Testis (tissue), 3 donors: ENCODE results near the gene EML4. TPM values are rescaled to one million over a fixed set of nuclear protein-coding genes. Genes with fewer than 3 reads are reported as not detected.

Source experiments
- DNase-seq: peaks from one replicate; pipeline ENCODE4 v3.0.0-alpha.2; 2019
- H3K27ac ChIP-seq, 2 donors: fragments of 200-600 bp; sonication (generic); one replicate each; pipeline ENCODE4 v1.5.1; 2019
- H3K27me3 ChIP-seq: fragments of 200-600 bp; sonication (generic); one replicate; pipeline ENCODE4 v1.5.1; 2019
- H3K36me3 ChIP-seq: fragments of 200-600 bp; sonication (generic); one replicate; pipeline ENCODE4 v1.5.1; 2017; ENCODE audit warnings: low read depth; ENCODE audit errors: missing control alignments
- H3K4me1 ChIP-seq: fragments of 200-600 bp; sonication (generic); one replicate; pipeline ENCODE4 v1.5.1; 2019
- H3K4me3 ChIP-seq, 2 donors: fragments of 200-600 bp; sonication (generic); one replicate each; pipeline ENCODE4 v1.5.1; 2017 to 2019
- H3K9me3 ChIP-seq: fragments of 200-600 bp; sonication (generic); one replicate; pipeline ENCODE4 v1.5.1; 2017
- CTCF ChIP-seq, 3 experiments: fragments of 450-650 bp in 2 of 3; fragments of 200-600 bp in 1 of 3; sonication (generic) in 1 of 3; IDR thresholded peaks; one replicate each; pipeline ENCODE4 v1.5.1; 2016 to 2019; ENCODE audit warnings: antibody characterized with exemption in 3 of 3, mild to moderate bottlenecking in 2 of 3, moderate library complexity in 1 of 3
- POLR2A ChIP-seq: fragments of 450-650 bp; IDR thresholded peaks from one replicate; pipeline ENCODE4 v1.6.1; 2017; ENCODE audit warnings: antibody characterized with exemption, mild to moderate bottlenecking, moderate library complexity
- WGBS, 2 donors: methylation state at CpG; one replicate each; pipeline ENCODE4 v1.1.5; 2018; 5-methylcytosine and 5-hydroxymethylcytosine counted together
- intact Hi-C: fragments of 100-400 bp; cut with DNase I; formaldehyde crosslinking; loops from one replicate; pipeline ENCODE4 v1.15.1; 2023; ENCODE audit warnings: low total_unique reads
- polyA plus RNA-seq: library from polyadenylated mRNA; stranded (reverse); fragments of 350-450 nt; fragmentation: Illumina TruSeq; extraction: RNeasy Lipid Tissue Mini Kit (QIAGEN cat#74804); gene quantifications from one replicate; pipeline ENCODE4 v1.2.3, GENCODE V29; 2014; ENCODE audit warnings: low read depth, low replicate concordance; ENCODE audit not compliant: insufficient read depth
- total RNA-seq, 2 donors: library from RNA; depleted of rRNA; stranded (reverse); fragments of >200 nt; gene quantifications; one replicate each; pipeline ENCODE4 v1.2.3, GENCODE V29; 2016

The EML4 gene
- total and polyA plus RNA-seq, 3 donors from 2014 or later, result 49.0 to 71.0 (median 67.1) TPM

- H3K9me3 ChIP-seq, result no peaks in the 10 kb centered on the region
- no peak for DNase-seq
- no peaks in the 10 kb centered on the region for H3K27me3 ChIP-seq
- H3K4me1 ChIP-seq, result peaks cover 7% of the 10 kb centered on the region
- TF ChIP-seq CTCF (IDR thresholded peaks at IDR 0.05), result no peak
- TF ChIP-seq POLR2A, result no peak
- no peak overlapping the region for H3K4me3 ChIP-seq
- no peaks in the 10 kb centered on the region for H3K36me3 ChIP-seq
- intact Hi-C loops, result no loop called here
- WGBS, 2 donors, result 90% methylated on average over 2 of the region's 2 CpGs
- H3K27ac ChIP-seq, result no peak overlapping the region
These were observed 155.8 kb downstream of the EML4 start for GRCh38 chr2:42324949-42325348.

- 90 to 100% methylated on average over 1 of the region's 1 CpG for WGBS, 2 donors
- no peak overlapping the region for H3K27ac ChIP-seq
- no peaks in the 10 kb centered on the region for H3K27me3 ChIP-seq
- no peak overlapping the region for H3K4me3 ChIP-seq
- intact Hi-C loops, result no loop called here
- DNase-seq, result no peak
- H3K36me3 ChIP-seq, result no peaks in the 10 kb centered on the region
- peaks cover 10% of the 10 kb centered on the region for H3K4me1 ChIP-seq
- TF ChIP-seq CTCF (IDR thresholded peaks at IDR 0.05) (no peak), POLR2A (no peak)
- no peaks in the 10 kb centered on the region for H3K9me3 ChIP-seq
These were observed 156.5 kb downstream of the EML4 start for GRCh38 chr2:42325609-42326008.

GRCh38 chr2:42327125-42327524 lies 158.0 kb downstream of the EML4 start:
- 81 to 87% methylated on average over 4 of the region's 4 CpGs for WGBS, 2 donors

GRCh38 chr2:42328148-42328833 lies 159.1 kb downstream of the EML4 start:
- Histone ChIP-seq H3K36me3 (no peaks in the 10 kb centered on the region), H3K27ac (no peak overlapping the region), H3K4me3 (no peak overlapping the region), H3K4me1 (peaks cover 10% of the 10 kb centered on the region), H3K27me3 (no peaks in the 10 kb centered on the region), H3K9me3 (no peaks in the 10 kb centered on the region)
- intact Hi-C loops, result no loop called here
- DNase-seq, result no peak
- TF ChIP-seq POLR2A (no peak), CTCF (IDR thresholded peaks at IDR 0.05) (peak; percentile 14 to 35 (median 25))
- WGBS, 2 donors, result 68 to 76% methylated on average over 3 of the region's 3 CpGs

More at GRCh38 chr2:42327125-42327524, 158.0 kb downstream of the EML4 start:
- no peak overlapping the region for H3K4me3 ChIP-seq
- H3K27ac ChIP-seq, result no peak overlapping the region
- H3K36me3 ChIP-seq, result no peaks in the 10 kb centered on the region
- intact Hi-C loops, result no loop called here
- no peaks in the 10 kb centered on the region for H3K27me3 ChIP-seq
- H3K9me3 ChIP-seq, result no peaks in the 10 kb centered on the region
- H3K4me1 ChIP-seq, result peaks cover 10% of the 10 kb centered on the region
- no peak for DNase-seq
- no peak for TF ChIP-seq CTCF (IDR thresholded peaks at IDR 0.05)
- no peak for TF ChIP-seq POLR2A

GRCh38 chr2:42328923-42329322 lies 159.8 kb downstream of the EML4 start:
- DNase-seq, result no peak
- intact Hi-C loops, result no loop called here
- Histone ChIP-seq H3K9me3 (no peaks in the 10 kb centered on the region), H3K36me3 (no peaks in the 10 kb centered on the region), H3K27me3 (no peaks in the 10 kb centered on the region), H3K4me1 (peaks cover 10% of the 10 kb centered on the region), H3K4me3 (no peak overlapping the region), H3K27ac (no peak overlapping the region)
- TF ChIP-seq POLR2A (no peak), CTCF (IDR thresholded peaks at IDR 0.05) (no peak)
- 90 to 91% methylated on average over 6 of the region's 6 CpGs for WGBS, 2 donors
